ENCODE measurements around the gene SERBP1. TPM values are rescaled to one million over a fixed set of nuclear protein-coding genes. Genes with fewer than 3 reads are reported as not detected.
"Not testable (repeated sequence)": the region's sequence is repeated elsewhere in the genome, so short reads cannot be mapped to it uniquely, and the experiment has no call there.

SERBP1 gene
- total RNA-seq, 2 donors from 2014 or later: 129 to 131 TPM

DNA sequence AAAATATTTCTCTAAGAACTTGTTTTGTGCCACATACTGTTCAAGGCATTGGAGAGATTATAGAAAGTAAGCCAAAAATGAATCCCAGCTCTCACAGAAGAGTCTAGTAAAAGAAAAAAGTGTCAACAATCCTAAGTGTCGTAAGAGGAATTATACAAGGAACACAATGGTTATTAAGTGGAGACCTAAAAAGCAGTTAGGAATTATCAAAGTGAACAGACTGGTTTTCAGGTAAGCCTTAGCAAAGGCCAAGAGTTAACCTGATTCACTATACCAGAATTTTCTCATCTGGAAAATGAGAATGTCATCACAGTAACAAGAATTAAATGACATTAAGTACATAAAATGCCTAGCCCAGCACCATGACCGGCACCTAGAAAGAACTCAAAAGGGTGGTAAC is 15.6 kb downstream of the SERBP1 start:
- H3K27ac Mint-ChIP-seq: no peak overlapping the region
- no peaks in the 10 kb centered on the region for H3K9me3 ChIP-seq (ENCODE audit: control insufficient read depth, low read length, poor library complexity, severe bottlenecking)
- H3K4me1 Mint-ChIP-seq: peaks cover 18% of the 10 kb centered on the region
- no peaks in the 10 kb centered on the region for H3K27me3 Mint-ChIP-seq
- DNase-seq (no peak), ATAC-seq (no peak)
- no peak overlapping the region for H3K4me3 Mint-ChIP-seq
- peaks cover under 1% of the 10 kb centered on the region for H3K36me3 Mint-ChIP-seq (ENCODE audit: low read depth)

DNA sequence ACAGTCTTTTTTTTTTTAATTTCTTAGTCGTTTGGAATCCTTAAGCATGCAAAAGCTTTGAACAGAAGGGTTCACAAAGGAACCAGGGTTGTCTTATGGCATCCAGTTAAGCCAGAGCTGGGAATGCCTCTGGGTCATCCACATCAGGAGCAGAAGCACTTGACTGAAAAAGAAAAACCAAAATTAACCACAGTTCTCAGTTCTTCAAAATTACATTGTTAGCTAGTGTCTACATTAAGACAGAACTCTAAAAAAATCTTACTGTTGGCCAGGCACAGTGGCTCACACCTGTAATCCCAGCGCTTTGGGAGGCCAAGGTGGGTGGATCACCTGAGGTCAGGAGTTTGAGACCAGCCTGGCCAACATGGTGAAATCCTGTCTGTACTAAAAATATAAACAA is 17.1 kb downstream of the SERBP1 start:
- not testable (repeated sequence) for H3K36me3 Mint-ChIP-seq (ENCODE audit: low read depth)

DNA sequence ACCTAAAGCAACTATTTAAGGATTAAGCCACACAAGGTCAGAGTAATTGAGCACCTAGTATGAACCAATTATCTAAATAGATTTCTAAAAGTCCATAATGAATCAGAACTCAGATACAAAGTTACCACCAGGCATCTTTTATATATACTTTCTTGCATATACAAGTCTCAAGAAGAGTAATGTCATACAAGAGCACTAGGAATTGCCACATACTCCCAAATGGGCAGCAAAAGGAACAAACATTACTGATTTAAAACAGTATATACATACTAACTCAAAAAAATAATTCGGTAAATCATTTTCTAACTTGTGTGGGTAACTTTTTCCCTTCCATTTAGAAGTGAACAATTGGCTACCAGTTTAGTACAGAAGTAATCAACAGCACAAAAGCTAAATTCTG is 22.1 kb downstream of the SERBP1 start:
- no peaks in the 10 kb centered on the region for H3K27me3 Mint-ChIP-seq
- DNase-seq (no peak), ATAC-seq (no peak)
- peaks cover 2% of the 10 kb centered on the region for H3K36me3 Mint-ChIP-seq (ENCODE audit: low read depth)
- peaks cover 7% of the 10 kb centered on the region for H3K4me1 Mint-ChIP-seq
- no peaks in the 10 kb centered on the region for H3K9me3 ChIP-seq (ENCODE audit: control insufficient read depth, low read length, poor library complexity, severe bottlenecking)
- no peak overlapping the region for H3K27ac Mint-ChIP-seq
- H3K4me3 Mint-ChIP-seq: no peak overlapping the region

More for the DNA sequence above, 17.1 kb downstream of the SERBP1 start:
- not testable (repeated sequence) for ATAC-seq; H3K27me3 Mint-ChIP-seq; DNase-seq; H3K27ac Mint-ChIP-seq; H3K4me3 Mint-ChIP-seq; H3K9me3 ChIP-seq (ENCODE audit: control insufficient read depth, low read length, poor library complexity, severe bottlenecking)
- peaks cover 14% of the 10 kb centered on the region for H3K4me1 Mint-ChIP-seq

DNA sequence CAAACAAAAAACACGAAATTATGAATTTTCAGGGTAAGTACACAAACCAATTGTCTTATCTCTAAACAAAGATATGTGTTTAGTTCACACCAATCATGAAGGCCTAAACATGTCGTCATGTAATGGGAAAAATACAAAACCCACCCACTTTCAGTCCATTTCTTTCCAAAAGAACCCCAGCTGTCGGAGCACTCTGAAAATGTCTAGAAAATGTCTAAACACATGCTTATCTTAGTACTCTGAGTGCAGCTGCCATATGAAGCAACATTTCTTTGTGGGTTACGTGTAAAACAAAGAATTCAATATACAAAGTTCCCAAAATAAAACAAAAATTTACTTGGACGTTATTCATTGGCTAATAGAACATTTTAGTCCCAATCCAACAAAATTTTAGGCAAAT is 22.7 kb downstream of the SERBP1 start:
- DNase-seq (no peak), ATAC-seq (no peak)
- Mint-ChIP-seq H3K27me3 (no peaks in the 10 kb centered on the region), H3K36me3 (ENCODE audit: low read depth) (peaks cover 2% of the 10 kb centered on the region), H3K4me1 (peaks cover 7% of the 10 kb centered on the region), H3K4me3 (no peak overlapping the region), H3K27ac (no peak overlapping the region)
- H3K9me3 ChIP-seq (ENCODE audit: control insufficient read depth, low read length, poor library complexity, severe bottlenecking): no peaks in the 10 kb centered on the region

DNA sequence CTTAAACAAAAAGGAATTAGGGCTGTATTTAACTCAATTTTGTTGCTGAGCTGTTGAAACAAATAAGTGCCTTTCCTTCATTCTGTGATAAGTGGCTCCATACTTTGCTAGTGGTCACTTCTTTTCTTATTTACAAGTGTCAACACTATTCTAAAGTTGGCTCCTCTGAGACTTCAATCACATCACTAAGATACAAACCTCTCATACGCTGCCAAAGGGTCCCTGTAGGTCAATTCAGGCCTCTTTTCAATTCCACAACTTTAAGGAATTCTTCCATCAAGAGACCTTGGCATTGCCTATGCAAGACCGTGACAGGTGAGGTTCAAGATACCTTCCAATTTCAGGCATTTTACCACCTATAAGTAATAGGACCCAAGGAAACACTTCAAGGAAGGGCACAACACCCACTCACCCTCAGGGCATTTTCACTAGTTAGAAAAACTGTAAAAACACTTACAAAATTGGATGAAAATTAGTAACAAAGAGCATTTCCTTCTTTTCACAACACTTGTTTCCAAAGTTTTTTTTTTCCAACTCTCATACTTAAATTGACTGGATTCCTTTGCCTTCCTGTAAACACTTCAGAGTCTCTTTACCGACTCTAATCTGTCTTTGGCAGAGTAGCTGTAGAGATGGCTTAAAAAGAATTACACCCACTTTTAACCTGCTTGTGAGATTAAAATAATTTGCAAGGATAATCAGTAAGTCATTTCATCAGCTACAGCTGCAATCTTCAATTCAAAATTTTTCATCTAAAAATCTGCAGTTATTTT is 24.5 kb downstream of the SERBP1 start:
- ATAC-seq (no peak), DNase-seq (no peak)
- Mint-ChIP-seq H3K27me3 (no peaks in the 10 kb centered on the region), H3K4me3 (no peak overlapping the region), H3K27ac (peak overlapping the region; percentile 66), H3K4me1 (peaks cover 7% of the 10 kb centered on the region), H3K36me3 (ENCODE audit: low read depth) (peaks cover 2% of the 10 kb centered on the region)
- no peaks in the 10 kb centered on the region for H3K9me3 ChIP-seq (ENCODE audit: control insufficient read depth, low read length, poor library complexity, severe bottlenecking)

DNA sequence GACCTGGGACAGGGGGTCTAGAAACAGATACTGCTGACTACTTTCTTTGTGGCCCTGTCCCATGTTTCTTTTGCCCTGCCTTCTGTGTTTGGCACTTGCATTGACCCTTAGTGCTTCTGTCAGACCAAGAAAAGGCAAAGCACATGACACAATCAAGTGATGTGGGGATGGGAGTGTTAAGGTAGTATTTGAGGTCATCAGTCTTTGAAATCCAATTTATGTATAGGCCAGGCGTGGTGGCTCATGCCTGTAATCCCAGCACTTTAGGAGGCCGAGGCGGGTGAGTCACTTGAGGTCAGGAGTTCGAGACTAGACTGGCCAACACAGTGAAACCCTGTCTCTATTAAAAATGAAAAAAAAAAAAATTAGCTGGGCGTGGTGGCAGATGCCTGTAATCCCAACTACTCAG is 26.0 kb downstream of the SERBP1 start:
- no peak overlapping the region for H3K27ac Mint-ChIP-seq
- H3K9me3 ChIP-seq (ENCODE audit: control insufficient read depth, low read length, poor library complexity, severe bottlenecking): no peaks in the 10 kb centered on the region
- ATAC-seq: no peak
- no peak for DNase-seq
- no peaks in the 10 kb centered on the region for H3K27me3 Mint-ChIP-seq
- H3K4me1 Mint-ChIP-seq: peaks cover 6% of the 10 kb centered on the region
- H3K36me3 Mint-ChIP-seq (ENCODE audit: low read depth): no peaks in the 10 kb centered on the region
- H3K4me3 Mint-ChIP-seq: no peak overlapping the region

DNA sequence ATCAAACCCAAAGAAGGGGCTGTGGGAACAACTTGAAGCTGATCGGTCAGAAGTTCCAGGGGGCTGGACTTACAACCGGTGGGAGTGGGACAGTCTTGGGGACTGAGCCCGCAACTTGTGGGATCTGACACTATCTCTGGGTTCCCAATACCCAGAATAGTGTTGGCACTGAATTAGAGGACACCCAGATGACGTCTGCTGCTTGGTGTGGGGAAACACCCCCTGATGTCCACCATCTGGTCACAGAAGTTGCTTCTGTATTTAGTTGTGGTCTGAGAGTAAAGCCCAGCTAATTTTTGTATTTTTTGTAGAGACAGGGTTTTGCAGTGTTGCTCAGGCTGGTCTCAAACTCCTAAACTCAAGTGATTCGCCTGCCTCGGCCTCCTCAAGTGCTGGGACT is 28.8 kb downstream of the SERBP1 start:
- Mint-ChIP-seq H3K36me3 (ENCODE audit: low read depth) (no peaks in the 10 kb centered on the region), H3K4me3 (no peak overlapping the region), H3K27me3 (no peaks in the 10 kb centered on the region), H3K4me1 (peaks cover 7% of the 10 kb centered on the region), H3K27ac (no peak overlapping the region)
- ATAC-seq (no peak), DNase-seq (no peak)
- H3K9me3 ChIP-seq (ENCODE audit: control insufficient read depth, low read length, poor library complexity, severe bottlenecking): no peaks in the 10 kb centered on the region

DNA sequence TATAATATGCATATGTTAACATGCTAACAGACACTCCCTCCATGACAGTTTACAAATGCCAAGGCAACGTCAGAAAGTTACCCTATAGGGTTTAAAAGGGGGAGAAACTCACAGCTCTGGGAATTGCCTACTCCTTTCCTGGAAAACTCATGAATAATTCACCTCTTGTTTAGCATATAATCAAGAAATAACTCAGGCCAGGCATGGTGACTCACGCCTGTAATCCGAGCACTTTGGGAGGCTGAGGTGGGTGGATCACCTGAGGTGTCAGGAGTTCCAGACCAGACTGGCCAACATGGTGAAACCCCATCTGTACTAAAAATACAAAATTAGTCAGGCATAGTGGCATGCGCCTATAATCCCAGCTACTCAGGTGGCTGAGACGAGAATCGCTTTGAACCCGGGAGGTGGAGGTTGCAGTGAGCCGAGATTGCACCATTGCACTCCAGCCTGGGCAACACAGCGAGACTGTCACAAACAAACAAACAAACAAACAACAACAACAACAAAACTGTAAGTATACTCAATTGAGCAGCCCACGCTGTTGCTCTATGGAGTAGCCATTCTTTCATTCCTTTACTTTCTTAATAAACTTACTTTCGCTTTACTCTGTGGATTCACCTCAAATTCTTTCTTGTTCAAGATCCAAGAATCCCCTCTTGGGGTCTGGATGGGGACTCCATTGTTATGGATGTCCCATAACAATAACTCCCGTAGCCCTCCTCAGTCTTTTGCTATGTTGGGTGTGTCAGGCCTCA is 30.0 kb downstream of the SERBP1 start:
- ATAC-seq; H3K9me3 ChIP-seq (ENCODE audit: control insufficient read depth, low read length, poor library complexity, severe bottlenecking); H3K27me3 Mint-ChIP-seq; H3K36me3 Mint-ChIP-seq (ENCODE audit: low read depth); DNase-seq; H3K27ac Mint-ChIP-seq; H3K4me1 Mint-ChIP-seq; H3K4me3 Mint-ChIP-seq: not testable (repeated sequence)

DNA sequence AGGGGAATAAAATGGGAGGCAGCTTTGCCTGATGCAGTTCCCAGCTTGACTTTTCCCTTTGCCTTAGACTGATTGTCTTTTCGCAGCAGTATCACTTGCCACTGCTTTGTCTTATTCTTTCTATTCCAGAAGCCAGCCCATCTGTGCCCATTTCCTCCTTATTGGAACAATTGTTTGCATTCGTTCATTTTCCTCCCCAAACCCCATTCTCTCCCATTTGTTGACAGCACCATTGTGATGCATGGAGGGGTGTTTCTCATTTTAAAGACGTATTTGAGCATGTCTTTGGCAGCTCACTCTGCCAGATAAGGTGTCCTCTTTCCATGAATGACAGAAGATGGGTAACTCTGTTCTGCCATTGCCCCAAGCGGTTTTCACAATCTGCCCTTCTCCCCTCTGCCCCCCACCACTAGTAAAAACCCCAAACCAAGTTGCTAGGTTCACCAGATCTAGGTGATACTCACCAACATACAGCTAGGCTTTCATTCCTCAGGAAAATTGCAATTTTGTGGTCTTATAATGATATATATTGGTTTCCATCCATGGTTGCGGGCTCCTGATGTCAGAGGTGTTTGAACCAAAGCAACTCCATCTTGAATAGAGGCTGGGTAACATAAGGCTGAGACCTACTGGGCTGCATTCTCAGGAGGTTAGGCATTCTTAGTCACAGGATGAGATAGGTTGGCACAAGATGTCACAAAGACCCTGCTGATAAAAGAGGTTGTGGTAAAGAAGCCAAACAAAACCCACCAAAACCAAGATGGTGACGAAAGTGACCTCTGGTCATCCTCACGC is 30.8 kb downstream of the SERBP1 start:
- Mint-ChIP-seq H3K4me3 (no peak overlapping the region), H3K4me1 (peaks cover 5% of the 10 kb centered on the region), H3K36me3 (ENCODE audit: low read depth) (no peaks in the 10 kb centered on the region), H3K27ac (no peak overlapping the region), H3K27me3 (no peaks in the 10 kb centered on the region)
- ATAC-seq: no peak
- no peaks in the 10 kb centered on the region for H3K9me3 ChIP-seq (ENCODE audit: control insufficient read depth, low read length, poor library complexity, severe bottlenecking)
- no peak for DNase-seq

DNA sequence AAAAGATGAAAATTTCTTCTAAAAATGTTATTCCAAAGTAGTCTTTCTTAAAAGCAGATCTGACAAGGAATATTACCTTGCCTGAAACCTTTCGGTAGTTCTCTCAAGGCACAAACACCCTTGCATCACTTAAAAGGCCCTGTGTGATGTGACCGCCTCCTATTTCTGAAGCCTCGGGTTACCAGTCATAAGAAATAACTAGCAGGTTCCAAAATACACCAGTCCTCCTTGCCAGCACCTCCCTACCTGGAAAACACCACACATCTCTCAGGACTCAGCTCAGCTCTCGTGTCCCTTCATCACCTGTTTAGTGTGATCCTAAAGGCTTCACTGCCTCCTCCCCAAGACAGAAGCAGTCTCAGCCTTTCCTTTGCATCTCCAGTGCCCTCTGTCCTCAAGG is 35.7 kb downstream of the SERBP1 start:
- ATAC-seq: no peak
- H3K4me3 Mint-ChIP-seq: no peak overlapping the region
- H3K27ac Mint-ChIP-seq: no peak overlapping the region
- peaks cover 6% of the 10 kb centered on the region for H3K4me1 Mint-ChIP-seq
- peaks cover 4% of the 10 kb centered on the region for H3K36me3 Mint-ChIP-seq (ENCODE audit: low read depth)
- H3K27me3 Mint-ChIP-seq: no peaks in the 10 kb centered on the region
- DNase-seq: no peak
- no peaks in the 10 kb centered on the region for H3K9me3 ChIP-seq (ENCODE audit: control insufficient read depth, low read length, poor library complexity, severe bottlenecking)

DNA sequence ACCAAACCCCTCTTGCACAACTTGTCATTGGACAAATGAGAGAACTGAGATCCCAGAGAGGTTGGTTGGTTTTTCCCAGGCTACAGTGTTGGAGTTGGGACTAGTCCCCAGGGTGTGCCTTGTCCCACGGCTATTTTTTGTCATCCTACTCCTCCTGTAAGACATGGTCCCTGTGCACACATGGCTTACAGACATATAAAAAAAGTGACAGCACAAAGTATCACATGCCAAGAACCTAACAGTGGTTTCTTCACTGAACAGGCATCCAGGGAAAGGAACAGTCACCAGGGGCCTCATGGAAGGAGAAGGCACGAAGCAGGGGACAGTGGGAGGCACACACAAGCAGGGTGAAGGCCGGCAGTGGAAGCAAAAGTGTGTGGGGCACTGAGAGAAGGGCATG is 36.5 kb downstream of the SERBP1 start:
- no peak overlapping the region for H3K27ac Mint-ChIP-seq
- H3K4me3 Mint-ChIP-seq: no peak overlapping the region
- DNase-seq (no peak), ATAC-seq (no peak)
- H3K27me3 Mint-ChIP-seq: no peaks in the 10 kb centered on the region
- peaks cover 4% of the 10 kb centered on the region for H3K36me3 Mint-ChIP-seq (ENCODE audit: low read depth)
- no peaks in the 10 kb centered on the region for H3K9me3 ChIP-seq (ENCODE audit: control insufficient read depth, low read length, poor library complexity, severe bottlenecking)
- H3K4me1 Mint-ChIP-seq: peaks cover 6% of the 10 kb centered on the region

DNA sequence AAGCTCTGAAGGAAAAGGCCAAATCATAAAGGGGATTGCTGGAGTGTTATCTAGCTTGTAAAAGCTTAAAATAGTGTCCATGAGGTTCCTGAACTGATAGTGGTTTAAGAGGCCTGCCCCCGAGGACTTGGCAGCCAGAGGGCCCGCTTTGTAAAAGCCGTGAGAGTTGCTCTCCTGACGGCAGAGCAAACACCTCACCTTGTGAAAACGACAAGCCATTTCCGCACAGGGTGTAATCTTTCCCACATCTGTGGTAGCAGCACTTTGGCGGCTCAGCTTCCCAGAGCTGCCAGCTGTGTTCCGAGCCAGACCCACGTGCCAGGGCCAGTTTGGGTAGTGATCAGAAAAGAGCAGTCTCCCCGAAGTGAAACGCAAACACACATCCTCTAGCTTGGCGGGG is 37.0 kb downstream of the SERBP1 start:
- no peak for DNase-seq
- H3K9me3 ChIP-seq (ENCODE audit: control insufficient read depth, low read length, poor library complexity, severe bottlenecking): no peaks in the 10 kb centered on the region
- Mint-ChIP-seq H3K36me3 (ENCODE audit: low read depth) (peaks cover 4% of the 10 kb centered on the region), H3K27ac (no peak overlapping the region), H3K4me3 (no peak overlapping the region), H3K27me3 (no peaks in the 10 kb centered on the region), H3K4me1 (peaks cover 6% of the 10 kb centered on the region)
- ATAC-seq: no peak
